LHCN-M2 (cell line): ENCODE results near the gene C21orf91. TPM values are rescaled to one million over a fixed set of nuclear protein-coding genes. Genes with fewer than 3 reads are reported as not detected.
A peak's percentile ranks its signal among the peaks of the same experiment; 100 is the strongest.

Experiments used
- DNase-seq: peaks from one replicate; pipeline ENCODE4 v3.0.0-alpha.2; 2012; ENCODE audit warnings: low read depth
- polyA plus RNA-seq: library from polyadenylated mRNA; unstranded; fragments of >200 nt; gene quantifications from one replicate; pipeline ENCODE4 v1.2.1, GENCODE V29; 2012; ENCODE audit warnings: missing spikeins
- total RNA-seq: library from RNA; depleted of rRNA; stranded (reverse); fragments of >200 nt; gene quantifications from 2 replicates; pipeline ENCODE4 v1.2.3, GENCODE V29; 2014; rRNA removed

Gene C21orf91
- total RNA-seq, result 5.8 and 8.0 TPM in 2 replicates
- polyA plus RNA-seq, result 3.3 TPM

- peak; percentile 87 for DNase-seq
These were observed at the start of gene C21orf91 for GRCh38 chr21:17819114-17819876. Gene C21orf91 (minus strand): TSS chr21:17819356. CDS start chr21:17818318, 1,038 bp downstream.

GRCh38 chr21:17866590-17866989 is 47.4 kb upstream of the C21orf91 start:
- DNase-seq, result no peak

- no peak for DNase-seq
These were observed 40.5 kb upstream of the C21orf91 start for GRCh38 chr21:17859661-17860060.

GRCh38 chr21:17858747-17859146 is 39.6 kb upstream of the C21orf91 start:
- no peak for DNase-seq

GRCh38 chr21:17854745-17855144 is 35.6 kb upstream of the C21orf91 start:
- no peak for DNase-seq

- DNase-seq, result no peak
These were observed 34.5 kb upstream of the C21orf91 start for GRCh38 chr21:17853393-17854275.

GRCh38 chr21:17848228-17848627 is 29.1 kb upstream of the C21orf91 start:
- DNase-seq, result peak; percentile 93

- no peak for DNase-seq
These were observed 21.9 kb upstream of the C21orf91 start for GRCh38 chr21:17841103-17841502.

- no peak for DNase-seq
These were observed 15.6 kb upstream of the C21orf91 start for GRCh38 chr21:17834639-17835354.

GRCh38 chr21:17829472-17829871 is 10.3 kb upstream of the C21orf91 start:
- DNase-seq, result peak; percentile 61

GRCh38 chr21:17828223-17828622 is 9.1 kb upstream of the C21orf91 start:
- peak; percentile 58 for DNase-seq

GRCh38 chr21:17823846-17824245 is 4.7 kb upstream of the C21orf91 start:
- no peak for DNase-seq

GRCh38 chr21:17821121-17821520 is 2.0 kb upstream of the C21orf91 start:
- DNase-seq, result no peak

- no peak for DNase-seq
These were observed 697 bp upstream of the C21orf91 start for GRCh38 chr21:17819877-17820229.

- peak; percentile 24 for DNase-seq
These were observed 706 bp downstream of the C21orf91 start for GRCh38 chr21:17818186-17819113.

GRCh38 chr21:17813353-17813752 is 5.8 kb downstream of the C21orf91 start:
- no peak for DNase-seq

- no peak for DNase-seq
These were observed 13.2 kb downstream of the C21orf91 start for GRCh38 chr21:17805966-17806365.

- DNase-seq, result no peak
These were observed 15.6 kb downstream of the C21orf91 start for GRCh38 chr21:17803536-17803935.

- DNase-seq, result peak; percentile 82
These were observed 16.6 kb downstream of the C21orf91 start for GRCh38 chr21:17802572-17802971.

GRCh38 chr21:17799414-17800164 is 19.6 kb downstream of the C21orf91 start:
- DNase-seq, result no peak
